Adrenal gland (tissue), 5 donors: ENCODE data around the gene HCRT.

Experiments
- POLR2A ChIP-seq, 2 donors: fragments of 450-650 bp; IDR thresholded peaks; one replicate each; pipeline ENCODE4 v1.6.1; 2017; ENCODE audit warnings: antibody characterized with exemption in 2 of 2, mild to moderate bottlenecking in 2 of 2, moderate library complexity in 1 of 2
- TF ChIP-seq, protein P1 (sequence below), 6 experiments: fragments of 450-650 bp in 4 of 6; fragments of 200-600 bp in 2 of 6; sonication (generic) in 1 of 6; IDR thresholded peaks; 1 replicate in 5 of 6; 2 replicates in 1 of 6; pipeline versions ENCODE4 v1.5.1 to v1.8.0; 2016 to 2021; ENCODE audit warnings: antibody characterized with exemption in 6 of 6, mild to moderate bottlenecking in 2 of 6, moderate library complexity in 1 of 6
- donor health status: DM: no; HTN: no; CAD: no.

- TF ChIP-seq, protein P1, sequence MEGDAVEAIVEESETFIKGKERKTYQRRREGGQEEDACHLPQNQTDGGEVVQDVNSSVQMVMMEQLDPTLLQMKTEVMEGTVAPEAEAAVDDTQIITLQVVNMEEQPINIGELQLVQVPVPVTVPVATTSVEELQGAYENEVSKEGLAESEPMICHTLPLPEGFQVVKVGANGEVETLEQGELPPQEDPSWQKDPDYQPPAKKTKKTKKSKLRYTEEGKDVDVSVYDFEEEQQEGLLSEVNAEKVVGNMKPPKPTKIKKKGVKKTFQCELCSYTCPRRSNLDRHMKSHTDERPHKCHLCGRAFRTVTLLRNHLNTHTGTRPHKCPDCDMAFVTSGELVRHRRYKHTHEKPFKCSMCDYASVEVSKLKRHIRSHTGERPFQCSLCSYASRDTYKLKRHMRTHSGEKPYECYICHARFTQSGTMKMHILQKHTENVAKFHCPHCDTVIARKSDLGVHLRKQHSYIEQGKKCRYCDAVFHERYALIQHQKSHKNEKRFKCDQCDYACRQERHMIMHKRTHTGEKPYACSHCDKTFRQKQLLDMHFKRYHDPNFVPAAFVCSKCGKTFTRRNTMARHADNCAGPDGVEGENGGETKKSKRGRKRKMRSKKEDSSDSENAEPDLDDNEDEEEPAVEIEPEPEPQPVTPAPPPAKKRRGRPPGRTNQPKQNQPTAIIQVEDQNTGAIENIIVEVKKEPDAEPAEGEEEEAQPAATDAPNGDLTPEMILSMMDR (IDR thresholded peaks at IDR 0.05) = no peak
- no peak for TF ChIP-seq POLR2A (IDR thresholded peaks at IDR 0.05)
Observed at GRCh38 chr17:42227849-42228700, 42.8 kb upstream of the HCRT start.
